ENCODE results near the gene EHMT2. TPM values are rescaled to one million over a fixed set of nuclear protein-coding genes. Genes with fewer than 3 reads are reported as not detected.
"Not testable (repeated sequence)": the region's sequence is repeated elsewhere in the genome, so short reads cannot be mapped to it uniquely, and the experiment has no call there.

The EHMT2 gene
- total RNA-seq, 1 experiment from 2014 or later = 137 TPM

DNA sequence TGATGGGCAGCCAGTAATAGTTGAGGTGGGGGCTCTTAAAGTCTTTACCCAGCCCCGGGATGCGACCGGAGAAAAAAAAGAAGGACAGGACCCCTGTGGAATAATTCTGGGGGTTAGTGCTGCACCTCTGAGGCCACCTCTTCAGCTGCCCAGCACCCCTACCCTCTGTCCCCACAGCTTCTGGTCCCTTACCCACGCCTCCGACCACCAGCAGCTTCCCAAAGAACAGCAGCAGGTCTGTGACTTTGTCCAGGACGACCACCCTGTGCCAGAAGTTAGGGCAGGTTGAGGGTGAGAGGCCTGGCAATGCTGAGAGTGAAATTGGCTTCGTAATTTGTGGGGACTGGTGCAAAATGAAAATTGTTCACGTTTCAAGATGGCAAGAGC, 32.7 kb downstream of the EHMT2 start:
- peaks cover 5% of the 10 kb centered on the region for H3K36me3 Mint-ChIP-seq
- peaks cover 19% of the 10 kb centered on the region for H3K4me1 Mint-ChIP-seq
- DNase-seq (ENCODE audit: low spot score) (no peak), ATAC-seq (no peak)
- 0 out of 2 replicates have a peak overlapping the region, but pooled peaks have one; percentile 17 for H3K27ac Mint-ChIP-seq
- H3K4me3 Mint-ChIP-seq = peak overlapping the region; percentile 97
- H3K27me3 Mint-ChIP-seq (ENCODE audit: low read depth) = peaks cover 2% of the 10 kb centered on the region; the same call in 1 of the 2 replicates
- TF ChIP-seq EMX1 (CRISPR knock-in tag; IDR thresholded peaks at IDR 0.05) (no peak), SP1 (CRISPR knock-in tag; conservative IDR thresholded peaks at IDR 0.05) (no peak), NFE2L1 (CRISPR knock-in tag; IDR thresholded peaks at IDR 0.05) (no peak), ZNF232 (CRISPR knock-in tag; IDR thresholded peaks at IDR 0.05) (no peak), NR3C1 (CRISPR knock-in tag; conservative IDR thresholded peaks at IDR 0.05; ENCODE audit: low read depth) (no peak), ZNF423 (CRISPR knock-in tag; IDR thresholded peaks at IDR 0.05) (no peak), NFATC4 (CRISPR knock-in tag; IDR thresholded peaks at IDR 0.05) (no peak), NFYB (CRISPR knock-in tag; conservative IDR thresholded peaks at IDR 0.05; ENCODE audit: low read depth) (no peak), ZNF121 (CRISPR knock-in tag; IDR thresholded peaks at IDR 0.05) (no peak), MXD4 (CRISPR knock-in tag; IDR thresholded peaks at IDR 0.05; ENCODE audit: borderline replicate concordance) (no peak), ZNF219 (CRISPR knock-in tag; IDR thresholded peaks at IDR 0.05; ENCODE audit: borderline replicate concordance) (no peak)
- TF ChIP-seq, protein P1, sequence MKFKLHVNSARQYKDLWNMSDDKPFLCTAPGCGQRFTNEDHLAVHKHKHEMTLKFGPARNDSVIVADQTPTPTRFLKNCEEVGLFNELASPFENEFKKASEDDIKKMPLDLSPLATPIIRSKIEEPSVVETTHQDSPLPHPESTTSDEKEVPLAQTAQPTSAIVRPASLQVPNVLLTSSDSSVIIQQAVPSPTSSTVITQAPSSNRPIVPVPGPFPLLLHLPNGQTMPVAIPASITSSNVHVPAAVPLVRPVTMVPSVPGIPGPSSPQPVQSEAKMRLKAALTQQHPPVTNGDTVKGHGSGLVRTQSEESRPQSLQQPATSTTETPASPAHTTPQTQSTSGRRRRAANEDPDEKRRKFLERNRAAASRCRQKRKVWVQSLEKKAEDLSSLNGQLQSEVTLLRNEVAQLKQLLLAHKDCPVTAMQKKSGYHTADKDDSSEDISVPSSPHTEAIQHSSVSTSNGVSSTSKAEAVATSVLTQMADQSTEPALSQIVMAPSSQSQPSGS (CRISPR knock-in tag; IDR thresholded peaks at IDR 0.05; ENCODE audit: borderline replicate concordance, low read depth) = no peak
- TF ChIP-seq, protein P2, sequence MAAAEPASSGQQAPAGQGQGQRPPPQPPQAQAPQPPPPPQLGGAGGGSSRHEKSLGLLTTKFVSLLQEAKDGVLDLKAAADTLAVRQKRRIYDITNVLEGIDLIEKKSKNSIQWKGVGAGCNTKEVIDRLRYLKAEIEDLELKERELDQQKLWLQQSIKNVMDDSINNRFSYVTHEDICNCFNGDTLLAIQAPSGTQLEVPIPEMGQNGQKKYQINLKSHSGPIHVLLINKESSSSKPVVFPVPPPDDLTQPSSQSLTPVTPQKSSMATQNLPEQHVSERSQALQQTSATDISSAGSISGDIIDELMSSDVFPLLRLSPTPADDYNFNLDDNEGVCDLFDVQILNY (CRISPR knock-in tag; IDR thresholded peaks at IDR 0.05) = no peak
- no peaks in the 10 kb centered on the region for H3K9me3 Mint-ChIP-seq
- POLR2A ChIA-PET = no interaction called here
- CTCF ChIA-PET = no interaction called here

DNA sequence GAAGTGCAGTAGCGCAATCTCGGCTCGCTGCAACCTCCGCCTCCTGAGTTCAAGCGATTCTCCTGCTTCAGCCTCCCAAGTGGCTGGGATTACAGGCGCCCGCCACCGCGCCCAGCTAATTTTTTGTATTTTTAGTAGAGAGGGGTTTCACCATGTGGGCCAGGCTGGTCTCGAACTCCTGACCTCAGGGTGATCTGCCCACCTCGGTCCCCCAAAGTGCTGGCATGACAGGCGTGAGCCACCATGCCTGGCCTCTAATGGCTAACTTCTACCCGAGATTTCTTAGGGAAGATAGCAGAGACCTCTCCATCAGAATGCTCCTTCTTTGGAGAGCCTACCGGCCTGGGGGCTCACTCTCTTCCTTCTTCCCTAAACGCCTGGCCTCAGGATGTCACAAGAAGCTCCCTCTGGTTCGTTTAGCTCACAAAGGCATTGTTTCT, 33.4 kb downstream of the EHMT2 start:
- ChIA-PET POLR2A (interaction anchor here (0.6 to 1.9 kb wide), 6 partner anchors 37 to 288 kb away, joined by 3 to 13 read pairs (median 6); partner anchors contain the start of genes DDAH2, HSPA1B, MSH5 and PRRT1), CTCF (interaction anchor here (0.6 to 2.3 kb wide), 12 partner anchors 15 to 313 kb away, joined by 3 to 17 read pairs (median 4); partner anchors contain the start of genes LSM2, LY6G5C, MSH5 and VARS1)
- H3K9me3 Mint-ChIP-seq; ATAC-seq; DNase-seq (ENCODE audit: low spot score); H3K27me3 Mint-ChIP-seq (ENCODE audit: low read depth); H3K36me3 Mint-ChIP-seq: not testable (repeated sequence)
- peak overlapping the region; percentile 97 for H3K4me3 Mint-ChIP-seq
- peaks cover 19% of the 10 kb centered on the region for H3K4me1 Mint-ChIP-seq
- peak overlapping the region; percentile 99; the same call in 1 of the 2 replicates for H3K27ac Mint-ChIP-seq

DNA sequence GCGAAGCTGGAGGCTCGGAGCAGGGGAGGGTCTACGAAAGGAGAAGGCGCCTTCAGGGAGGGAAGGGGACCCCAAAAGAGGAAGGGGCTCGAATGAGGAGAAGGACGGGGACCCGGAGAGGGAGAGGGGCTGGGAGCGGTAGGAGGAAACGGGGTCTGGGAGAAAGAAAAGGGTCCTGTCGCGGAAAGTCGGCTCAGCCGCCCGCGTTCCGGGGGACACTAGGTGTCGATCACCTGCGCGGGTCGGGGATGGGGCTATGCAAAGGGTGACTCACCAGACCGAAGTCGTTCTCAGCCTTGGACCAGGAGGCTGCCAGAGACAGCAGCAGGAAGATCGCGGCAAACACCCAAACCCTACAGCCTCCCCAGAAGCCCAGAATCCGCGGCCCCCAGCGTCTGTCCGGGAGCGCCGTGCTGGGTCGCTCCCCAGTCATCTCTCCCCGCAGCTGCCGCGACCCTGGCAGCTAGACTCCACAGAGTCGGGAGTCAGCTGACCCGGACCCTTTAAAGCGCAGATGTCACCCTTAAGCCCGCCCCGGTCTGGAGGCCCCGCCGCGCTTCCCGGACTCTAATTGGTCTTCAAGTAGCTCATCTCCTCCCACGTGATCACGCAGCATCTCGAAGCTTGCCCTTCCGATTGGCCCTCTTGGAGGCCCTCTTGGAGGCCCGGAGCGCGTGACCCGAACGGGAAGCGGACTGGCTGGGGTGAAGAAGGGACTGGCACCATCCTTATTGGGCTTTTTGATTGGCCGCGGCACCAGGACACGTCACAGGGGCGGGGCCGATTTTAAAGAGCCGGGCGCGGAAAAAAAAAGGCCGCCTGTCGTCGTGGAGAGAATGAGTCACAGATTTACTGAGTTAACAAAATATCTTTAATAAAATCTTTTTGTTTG, 34.9 kb downstream of the EHMT2 start, which contains the start of gene NEU1:
NEU1 (minus strand) TSS at position 478 of the 892 bp plus-strand sequence; CDS start at position 433, 45 bp downstream.
- H3K36me3 Mint-ChIP-seq = peaks cover 14% of the 10 kb centered on the region
- peak within 1 kb of the TSS; percentile 97 for H3K4me3 Mint-ChIP-seq
- ATAC-seq = peak; percentile 93
- H3K9me3 Mint-ChIP-seq = no peaks in the 10 kb centered on the region
- H3K27ac Mint-ChIP-seq = peak within 1 kb of the TSS; percentile 99
- POLR2A ChIA-PET = interaction anchor here (0.5 to 1.9 kb wide), 20 partner anchors 11 to 316 kb away, joined by 3 to 13 read pairs (median 4); partner anchors contain the start of genes ATP6V1G2, BAG6, DDAH2 and EHMT2
- CTCF ChIA-PET = interaction anchor here (0.6 to 2.3 kb wide), 25 partner anchors 16 to 1548 kb away, joined by 3 to 17 read pairs (median 4); partner anchors contain the start of genes BAG6, LSM2, LY6G5C and MSH5
- peaks cover 19% of the 10 kb centered on the region for H3K4me1 Mint-ChIP-seq
- H3K27me3 Mint-ChIP-seq (ENCODE audit: low read depth) = peaks cover 2% of the 10 kb centered on the region; the same call in 1 of the 2 replicates
- DNase-seq (ENCODE audit: low spot score) = peak; percentile 99
- TF ChIP-seq, protein P3, sequence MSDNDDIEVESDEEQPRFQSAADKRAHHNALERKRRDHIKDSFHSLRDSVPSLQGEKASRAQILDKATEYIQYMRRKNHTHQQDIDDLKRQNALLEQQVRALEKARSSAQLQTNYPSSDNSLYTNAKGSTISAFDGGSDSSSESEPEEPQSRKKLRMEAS (CRISPR knock-in tag; IDR thresholded peaks at IDR 0.05) = peak; percentile 54; the same call in 1 of the 2 replicates
- TF ChIP-seq, protein P4, sequence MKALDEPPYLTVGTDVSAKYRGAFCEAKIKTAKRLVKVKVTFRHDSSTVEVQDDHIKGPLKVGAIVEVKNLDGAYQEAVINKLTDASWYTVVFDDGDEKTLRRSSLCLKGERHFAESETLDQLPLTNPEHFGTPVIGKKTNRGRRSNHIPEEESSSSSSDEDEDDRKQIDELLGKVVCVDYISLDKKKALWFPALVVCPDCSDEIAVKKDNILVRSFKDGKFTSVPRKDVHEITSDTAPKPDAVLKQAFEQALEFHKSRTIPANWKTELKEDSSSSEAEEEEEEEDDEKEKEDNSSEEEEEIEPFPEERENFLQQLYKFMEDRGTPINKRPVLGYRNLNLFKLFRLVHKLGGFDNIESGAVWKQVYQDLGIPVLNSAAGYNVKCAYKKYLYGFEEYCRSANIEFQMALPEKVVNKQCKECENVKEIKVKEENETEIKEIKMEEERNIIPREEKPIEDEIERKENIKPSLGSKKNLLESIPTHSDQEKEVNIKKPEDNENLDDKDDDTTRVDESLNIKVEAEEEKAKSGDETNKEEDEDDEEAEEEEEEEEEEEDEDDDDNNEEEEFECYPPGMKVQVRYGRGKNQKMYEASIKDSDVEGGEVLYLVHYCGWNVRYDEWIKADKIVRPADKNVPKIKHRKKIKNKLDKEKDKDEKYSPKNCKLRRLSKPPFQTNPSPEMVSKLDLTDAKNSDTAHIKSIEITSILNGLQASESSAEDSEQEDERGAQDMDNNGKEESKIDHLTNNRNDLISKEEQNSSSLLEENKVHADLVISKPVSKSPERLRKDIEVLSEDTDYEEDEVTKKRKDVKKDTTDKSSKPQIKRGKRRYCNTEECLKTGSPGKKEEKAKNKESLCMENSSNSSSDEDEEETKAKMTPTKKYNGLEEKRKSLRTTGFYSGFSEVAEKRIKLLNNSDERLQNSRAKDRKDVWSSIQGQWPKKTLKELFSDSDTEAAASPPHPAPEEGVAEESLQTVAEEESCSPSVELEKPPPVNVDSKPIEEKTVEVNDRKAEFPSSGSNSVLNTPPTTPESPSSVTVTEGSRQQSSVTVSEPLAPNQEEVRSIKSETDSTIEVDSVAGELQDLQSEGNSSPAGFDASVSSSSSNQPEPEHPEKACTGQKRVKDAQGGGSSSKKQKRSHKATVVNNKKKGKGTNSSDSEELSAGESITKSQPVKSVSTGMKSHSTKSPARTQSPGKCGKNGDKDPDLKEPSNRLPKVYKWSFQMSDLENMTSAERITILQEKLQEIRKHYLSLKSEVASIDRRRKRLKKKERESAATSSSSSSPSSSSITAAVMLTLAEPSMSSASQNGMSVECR (CRISPR knock-in tag; IDR thresholded peaks at IDR 0.05; ENCODE audit: borderline replicate concordance) = peak; percentile 69; the same call in 1 of the 2 replicates
- TF ChIP-seq SOX15 (CRISPR knock-in tag; IDR thresholded peaks at IDR 0.05) = no peak
- 0 out of 2 replicates have a peak, but pooled peaks have one; percentile 21 for TF ChIP-seq ZNF416 (CRISPR knock-in tag; IDR thresholded peaks at IDR 0.05)
- TF ChIP-seq ETV6 (CRISPR knock-in tag; IDR thresholded peaks at IDR 0.05) = peak; percentile 88
- TF ChIP-seq, protein P5, sequence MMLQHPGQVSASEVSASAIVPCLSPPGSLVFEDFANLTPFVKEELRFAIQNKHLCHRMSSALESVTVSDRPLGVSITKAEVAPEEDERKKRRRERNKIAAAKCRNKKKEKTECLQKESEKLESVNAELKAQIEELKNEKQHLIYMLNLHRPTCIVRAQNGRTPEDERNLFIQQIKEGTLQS (CRISPR knock-in tag; conservative IDR thresholded peaks at IDR 0.05) = no peak
- TF ChIP-seq SMAD4 (CRISPR knock-in tag; IDR thresholded peaks at IDR 0.05) = no peak

Data from WTC11 (cell line).